ENCODE measurements around the gene RPL36A.
A peak's percentile ranks its signal among the peaks of the same experiment; 100 is the strongest.

The RPL36A gene

DNA sequence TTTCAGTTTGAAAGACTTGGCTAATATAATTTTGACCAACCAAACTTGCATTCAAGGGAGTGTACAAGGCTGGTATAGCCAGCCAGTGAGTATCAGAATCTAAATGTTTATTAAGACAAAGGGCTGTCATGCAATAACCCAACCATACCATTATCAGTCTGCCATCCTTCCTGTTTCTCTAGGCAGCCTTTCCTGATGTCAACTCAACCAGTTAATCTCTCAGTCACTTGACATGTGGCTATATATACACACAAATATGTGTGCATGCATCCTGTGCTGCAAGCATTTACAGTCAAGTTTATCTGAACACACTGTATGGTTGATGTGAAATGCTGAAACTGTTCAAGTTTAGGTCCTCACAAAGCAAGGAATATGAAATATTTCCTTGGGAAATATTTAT is 22.0 kb upstream of the RPL36A start:
- no peak overlapping the region for H3K4me3 ChIP-seq (ENCODE audit: low read depth, low read length)
- TF ChIP-seq, protein P1, sequence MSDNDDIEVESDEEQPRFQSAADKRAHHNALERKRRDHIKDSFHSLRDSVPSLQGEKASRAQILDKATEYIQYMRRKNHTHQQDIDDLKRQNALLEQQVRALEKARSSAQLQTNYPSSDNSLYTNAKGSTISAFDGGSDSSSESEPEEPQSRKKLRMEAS (IDR thresholded peaks at IDR 0.05; ENCODE audit: low read depth, low read length): no peak
- TF ChIP-seq, protein P2, sequence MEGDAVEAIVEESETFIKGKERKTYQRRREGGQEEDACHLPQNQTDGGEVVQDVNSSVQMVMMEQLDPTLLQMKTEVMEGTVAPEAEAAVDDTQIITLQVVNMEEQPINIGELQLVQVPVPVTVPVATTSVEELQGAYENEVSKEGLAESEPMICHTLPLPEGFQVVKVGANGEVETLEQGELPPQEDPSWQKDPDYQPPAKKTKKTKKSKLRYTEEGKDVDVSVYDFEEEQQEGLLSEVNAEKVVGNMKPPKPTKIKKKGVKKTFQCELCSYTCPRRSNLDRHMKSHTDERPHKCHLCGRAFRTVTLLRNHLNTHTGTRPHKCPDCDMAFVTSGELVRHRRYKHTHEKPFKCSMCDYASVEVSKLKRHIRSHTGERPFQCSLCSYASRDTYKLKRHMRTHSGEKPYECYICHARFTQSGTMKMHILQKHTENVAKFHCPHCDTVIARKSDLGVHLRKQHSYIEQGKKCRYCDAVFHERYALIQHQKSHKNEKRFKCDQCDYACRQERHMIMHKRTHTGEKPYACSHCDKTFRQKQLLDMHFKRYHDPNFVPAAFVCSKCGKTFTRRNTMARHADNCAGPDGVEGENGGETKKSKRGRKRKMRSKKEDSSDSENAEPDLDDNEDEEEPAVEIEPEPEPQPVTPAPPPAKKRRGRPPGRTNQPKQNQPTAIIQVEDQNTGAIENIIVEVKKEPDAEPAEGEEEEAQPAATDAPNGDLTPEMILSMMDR (IDR thresholded peaks at IDR 0.05; ENCODE audit: low read depth, low read length): no peak
- no peak for TF ChIP-seq POLR2A (IDR thresholded peaks at IDR 0.05; ENCODE audit: extremely low read depth, insufficient read length)
- TF ChIP-seq MYC (IDR thresholded peaks at IDR 0.05; ENCODE audit: low read depth, low read length): no peak
- no peak for DNase-seq (ENCODE audit: low read depth)

DNA sequence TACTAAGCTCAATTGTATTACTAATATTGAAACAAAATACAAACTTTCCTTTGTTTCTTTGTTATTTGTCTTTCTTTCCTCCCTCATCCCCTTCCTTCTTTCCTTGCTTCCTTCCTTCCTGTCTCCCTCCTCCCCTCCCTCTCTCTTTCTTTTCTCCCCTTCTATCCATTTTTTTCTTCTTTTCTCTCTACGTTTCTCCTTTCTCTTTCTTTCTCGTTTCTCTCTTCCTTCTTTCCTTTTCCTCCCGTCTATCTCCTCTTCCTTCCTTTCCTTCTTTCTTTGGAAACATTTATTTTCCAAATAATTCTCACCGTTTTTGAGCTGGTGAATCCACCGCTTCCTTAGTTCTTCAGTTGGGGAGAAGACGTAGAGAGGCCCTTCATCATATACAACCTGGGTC is 21.1 kb upstream of the RPL36A start:
- H3K4me3 ChIP-seq (ENCODE audit: low read depth, low read length): no peak overlapping the region
- DNase-seq (ENCODE audit: low read depth): no peak
- TF ChIP-seq MYC (IDR thresholded peaks at IDR 0.05; ENCODE audit: low read depth, low read length): no peak
- TF ChIP-seq, protein P1 (IDR thresholded peaks at IDR 0.05; ENCODE audit: low read depth, low read length): no peak
- no peak for TF ChIP-seq POLR2A (IDR thresholded peaks at IDR 0.05; ENCODE audit: extremely low read depth, insufficient read length)
- TF ChIP-seq, protein P2 (IDR thresholded peaks at IDR 0.05; ENCODE audit: low read depth, low read length): no peak

DNA sequence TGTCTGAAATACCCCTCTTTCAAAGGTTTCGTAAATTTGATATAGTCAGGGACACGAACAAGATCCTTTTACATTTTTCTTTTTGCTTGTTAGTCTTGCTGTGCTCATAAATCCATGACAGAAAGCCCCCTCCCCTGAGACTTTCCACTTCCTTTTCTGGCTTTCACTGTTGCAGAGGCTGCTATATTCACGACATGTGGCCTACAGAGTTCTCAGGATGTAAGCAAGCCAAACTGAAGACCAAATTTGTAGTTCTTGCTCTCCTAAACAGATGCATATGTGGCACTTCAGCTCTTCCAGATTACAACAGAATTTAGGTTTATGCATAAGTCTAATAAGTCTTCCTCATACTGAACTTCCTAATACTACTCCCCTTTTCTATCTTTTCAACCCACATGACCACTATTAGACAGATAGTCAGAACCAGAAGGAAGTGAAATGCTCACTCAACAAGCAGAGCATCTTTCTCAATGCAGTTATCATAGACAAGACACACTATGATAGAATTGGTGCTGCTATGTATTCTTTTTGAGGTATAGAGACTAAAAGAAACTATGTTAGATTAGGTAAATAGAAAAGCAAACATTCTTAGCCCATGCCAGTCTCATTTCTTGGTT is 19.8 kb upstream of the RPL36A start:
- TF ChIP-seq, protein P2 (IDR thresholded peaks at IDR 0.05; ENCODE audit: low read depth, low read length): no peak
- TF ChIP-seq, protein P1 (IDR thresholded peaks at IDR 0.05; ENCODE audit: low read depth, low read length): no peak
- TF ChIP-seq POLR2A (IDR thresholded peaks at IDR 0.05; ENCODE audit: extremely low read depth, insufficient read length) (no peak), MYC (IDR thresholded peaks at IDR 0.05; ENCODE audit: low read depth, low read length) (no peak)
- no peak overlapping the region for H3K4me3 ChIP-seq (ENCODE audit: low read depth, low read length)
- DNase-seq (ENCODE audit: low read depth): peak; percentile 53

DNA sequence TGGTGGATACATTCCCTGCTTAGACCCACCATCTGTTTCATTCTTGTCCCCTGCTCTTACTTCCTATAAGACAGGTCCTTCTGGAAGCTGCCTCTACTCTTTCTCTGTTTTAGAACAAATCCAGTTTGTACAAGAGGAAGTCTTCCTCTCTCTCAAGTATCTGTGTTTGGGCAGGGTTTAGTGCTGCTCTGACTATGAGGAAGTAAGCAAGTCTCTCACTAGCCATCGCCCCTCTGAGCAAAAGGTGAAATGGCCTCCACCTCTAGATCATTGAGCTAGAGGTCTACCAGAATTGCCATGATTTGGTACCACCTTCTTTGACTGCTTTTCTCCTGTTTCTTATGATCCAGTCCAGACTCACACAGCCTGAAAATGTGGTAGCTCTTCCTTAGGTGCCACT is 13.3 kb upstream of the RPL36A start:
- TF ChIP-seq, protein P1 (IDR thresholded peaks at IDR 0.05; ENCODE audit: low read depth, low read length): no peak
- TF ChIP-seq POLR2A (IDR thresholded peaks at IDR 0.05; ENCODE audit: extremely low read depth, insufficient read length) (no peak), MYC (IDR thresholded peaks at IDR 0.05; ENCODE audit: low read depth, low read length) (no peak)
- TF ChIP-seq, protein P2 (IDR thresholded peaks at IDR 0.05; ENCODE audit: low read depth, low read length): no peak
- DNase-seq (ENCODE audit: low read depth): no peak
- H3K4me3 ChIP-seq (ENCODE audit: low read depth, low read length): no peak overlapping the region

DNA sequence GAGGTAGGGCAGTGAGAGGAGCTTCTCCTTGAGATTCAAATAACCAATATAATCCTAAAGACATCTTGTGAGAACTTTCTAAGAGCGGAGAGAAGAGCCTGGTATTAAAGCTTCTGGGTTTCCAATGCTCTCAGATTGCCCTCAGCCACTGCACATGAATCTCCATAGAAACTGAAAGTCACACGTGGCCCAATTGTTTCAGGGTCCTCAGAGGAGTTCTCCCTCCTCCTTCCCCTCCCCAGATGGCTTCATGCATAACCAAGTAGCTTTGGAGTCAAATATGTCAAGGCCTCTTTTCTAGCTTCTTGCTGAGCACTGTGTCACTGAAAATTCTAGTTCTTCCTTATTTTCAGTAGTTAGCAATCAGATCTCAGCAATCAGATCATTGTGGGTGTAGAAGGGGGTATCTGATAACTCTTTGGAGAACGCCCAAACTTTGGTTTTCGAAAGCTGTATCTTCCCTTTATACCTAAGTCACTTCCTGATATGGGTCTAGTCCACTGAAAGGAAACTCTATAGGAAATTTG is 7.1 kb upstream of the RPL36A start:
- no peak for TF ChIP-seq POLR2A (IDR thresholded peaks at IDR 0.05; ENCODE audit: extremely low read depth, insufficient read length)
- TF ChIP-seq, protein P1 (IDR thresholded peaks at IDR 0.05; ENCODE audit: low read depth, low read length): peak; percentile 61
- peak; percentile 51 for DNase-seq (ENCODE audit: low read depth)
- H3K4me3 ChIP-seq (ENCODE audit: low read depth, low read length): peak overlapping the region; percentile 49

DNA sequence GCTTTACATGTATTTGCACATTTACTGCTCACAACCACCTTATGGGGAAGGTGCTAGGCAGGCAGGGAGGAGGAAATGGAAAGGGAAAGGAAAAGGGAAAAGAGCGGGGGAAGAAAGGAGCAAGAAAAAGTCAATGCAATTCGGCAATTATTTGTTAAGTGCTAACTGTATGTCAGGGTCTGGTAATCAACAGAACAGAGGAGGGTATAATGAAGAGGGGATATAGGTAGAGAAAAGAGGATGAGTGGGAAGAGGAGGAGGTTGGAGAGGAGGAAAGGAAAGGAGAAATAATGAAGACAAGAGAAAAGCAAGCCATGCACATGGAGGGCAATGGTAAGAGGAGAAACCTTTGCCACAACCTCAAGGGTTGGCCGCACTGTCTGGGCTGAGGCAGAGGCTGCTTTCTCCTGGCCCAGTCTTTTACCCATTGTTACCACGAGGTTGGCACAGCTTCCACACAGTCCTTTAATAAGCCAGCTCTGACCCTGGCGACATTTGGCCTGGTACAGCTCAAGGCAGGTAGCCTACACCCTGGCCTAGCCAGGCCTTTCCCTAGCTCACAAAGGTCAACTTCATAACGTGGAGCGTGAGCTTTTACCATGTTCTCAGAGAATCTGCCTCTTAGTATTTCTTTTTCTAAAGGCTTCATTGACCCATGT is 5.7 kb upstream of the RPL36A start:
- no peak for TF ChIP-seq MYC (IDR thresholded peaks at IDR 0.05; ENCODE audit: low read depth, low read length)
- TF ChIP-seq, protein P2 (IDR thresholded peaks at IDR 0.05; ENCODE audit: low read depth, low read length): no peak
- no peak for TF ChIP-seq POLR2A (IDR thresholded peaks at IDR 0.05; ENCODE audit: extremely low read depth, insufficient read length)
- TF ChIP-seq, protein P1 (IDR thresholded peaks at IDR 0.05; ENCODE audit: low read depth, low read length): no peak; the same call in 1 of the 2 replicates

More for the DNA sequence above, 5.7 kb upstream of the RPL36A start:
- peak overlapping the region; percentile 92 for H3K4me3 ChIP-seq (ENCODE audit: low read depth, low read length)
- peak; percentile 26 for DNase-seq (ENCODE audit: low read depth)

Measured in NB4 (cell line).